GM18517 (cell line): Measurements from ENCODE around the gene GCFC2.

Experiments used
- ATAC-seq: cut with Tn5 transposase; IDR thresholded peaks from one replicate; pipeline ENCODE4 v1.9.1; 2021; ENCODE audit warnings: mild to moderate bottlenecking, moderate library complexity; ENCODE audit not compliant: unreplicated experiment

The GCFC2 gene

DNA sequence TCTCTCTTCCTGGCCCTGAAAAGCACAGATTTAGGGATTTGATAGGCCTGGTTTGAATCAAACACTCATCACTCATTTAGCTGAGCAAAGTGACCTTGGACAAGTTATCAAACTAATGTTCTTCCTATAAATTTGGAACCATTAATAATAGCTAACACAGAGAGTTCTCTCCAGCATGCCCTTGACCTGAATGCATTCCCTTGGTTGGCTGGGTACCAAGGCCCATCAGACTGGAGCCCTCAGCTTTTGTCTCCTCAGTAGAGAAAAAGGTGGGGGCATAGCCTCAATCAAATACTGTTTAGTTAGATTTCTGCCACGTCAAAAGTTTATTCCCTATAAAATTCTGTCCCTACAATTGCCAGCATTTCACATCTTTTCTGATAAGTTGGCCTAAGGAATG is 77.9 kb downstream of the GCFC2 start:
- no peak for ATAC-seq

DNA sequence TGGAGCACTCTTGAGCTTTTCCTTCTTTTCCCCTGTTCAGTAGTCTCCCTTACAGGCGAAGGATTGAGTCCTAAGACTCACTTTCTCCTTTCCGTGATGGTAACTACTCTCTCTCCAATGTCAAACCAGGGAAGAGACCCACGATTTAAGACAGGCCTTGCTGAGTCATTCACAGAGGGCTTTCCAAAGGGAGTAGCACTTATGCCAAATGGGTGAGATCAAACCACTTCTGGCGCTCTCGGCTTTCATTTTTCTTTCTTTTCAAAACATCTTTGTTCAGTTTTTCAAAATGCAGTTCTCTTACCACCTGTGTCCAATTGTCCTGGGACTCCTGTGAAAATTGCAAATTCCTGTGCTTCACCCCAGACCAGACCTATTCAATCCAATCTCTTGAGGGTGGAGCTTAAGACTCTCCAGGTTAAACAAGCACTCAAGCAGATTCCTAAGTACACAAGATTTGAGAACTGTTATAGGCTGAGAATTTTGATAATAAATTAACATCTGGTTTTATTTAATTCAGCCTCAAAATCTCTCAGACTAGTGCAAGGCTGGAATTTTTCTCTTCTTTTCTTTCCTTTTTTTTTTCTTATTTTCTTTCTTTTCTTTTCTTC is 78.5 kb downstream of the GCFC2 start:
- ATAC-seq = no peak

DNA sequence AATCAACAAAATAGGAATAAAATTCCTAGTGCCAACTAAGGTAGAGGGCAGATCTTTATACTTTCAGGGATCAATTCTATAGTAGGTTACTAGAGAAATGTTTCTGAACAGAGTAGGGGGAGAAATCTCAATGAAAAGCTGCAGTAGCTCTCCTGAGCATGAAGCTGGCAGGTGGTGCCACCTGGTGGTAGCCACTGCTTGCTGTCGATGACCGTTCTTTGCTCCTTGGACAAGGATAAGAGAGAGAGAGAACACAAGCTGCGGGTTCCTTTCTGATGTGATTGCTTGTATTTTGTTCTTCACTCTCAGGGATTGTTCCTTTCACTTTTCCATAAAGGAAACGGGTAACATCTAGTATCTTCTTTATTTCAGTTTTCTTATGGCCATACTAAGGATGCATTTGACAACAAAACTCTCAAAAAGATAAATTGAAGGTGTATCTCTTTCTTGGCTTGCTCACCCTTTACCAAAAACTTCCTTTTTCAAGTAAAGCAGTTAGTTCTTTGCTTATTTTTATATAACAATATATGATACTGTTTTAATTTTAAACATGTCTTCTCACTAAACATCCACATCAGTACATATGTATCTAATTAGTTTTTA is 82.7 kb downstream of the GCFC2 start:
- ATAC-seq = peak; percentile 78

DNA sequence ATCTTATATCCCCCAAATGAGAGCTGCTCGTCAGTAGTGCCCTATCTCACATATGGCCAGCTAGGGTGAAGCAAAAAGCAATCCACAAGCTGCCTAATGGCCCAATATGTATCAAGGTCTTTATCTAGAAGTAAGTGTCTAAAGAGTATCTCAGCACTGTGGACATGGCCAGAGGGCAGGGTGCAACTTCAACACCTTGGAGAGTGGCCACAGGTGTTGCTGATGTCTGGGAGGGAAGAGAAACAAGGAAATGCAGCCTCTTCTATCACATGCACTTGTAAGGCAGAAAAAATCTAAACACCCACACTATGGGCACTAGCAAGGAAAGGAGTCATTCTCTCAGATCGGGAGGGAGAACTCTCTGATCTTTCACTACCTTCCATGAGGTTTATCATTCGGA is 87.8 kb downstream of the GCFC2 start:
- ATAC-seq = no peak

DNA sequence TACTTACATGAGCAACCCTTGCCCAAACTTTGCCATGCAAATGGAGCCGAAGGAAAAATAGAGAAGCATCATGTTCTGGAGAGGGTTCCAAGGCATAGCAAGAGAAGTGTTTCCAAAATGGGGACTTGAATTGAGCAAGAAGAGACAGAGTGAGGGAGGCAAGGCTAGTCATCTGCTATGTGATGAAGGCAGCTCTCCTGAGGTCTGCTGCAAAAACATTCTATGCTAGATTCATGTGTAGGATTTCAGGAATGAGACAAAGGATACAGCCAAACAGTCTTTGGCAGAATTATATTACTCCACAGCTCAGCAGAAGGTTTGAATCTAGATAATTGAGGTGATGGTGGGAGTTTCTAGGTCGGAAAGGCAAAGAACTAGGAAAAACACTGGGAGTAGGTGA is 88.2 kb downstream of the GCFC2 start:
- no peak for ATAC-seq

DNA sequence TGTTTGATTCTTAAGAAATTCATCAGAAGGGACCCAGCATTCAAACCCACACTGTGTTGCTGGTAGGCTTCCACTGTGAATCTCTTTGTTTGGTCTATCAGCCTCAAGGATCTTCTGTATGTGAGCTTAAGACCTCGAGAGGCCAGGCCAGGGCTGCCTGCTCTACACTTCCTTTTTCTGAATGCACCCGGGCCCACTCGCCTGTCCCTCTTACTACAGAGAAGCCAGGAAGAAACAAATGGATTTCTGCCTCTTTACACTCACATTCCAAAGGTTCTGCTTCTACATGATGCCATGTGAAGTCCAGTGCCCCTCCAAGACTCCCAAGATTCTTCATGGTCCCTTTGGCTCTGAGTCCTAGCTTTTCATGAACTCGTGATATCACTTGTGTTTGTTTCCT is 89.5 kb downstream of the GCFC2 start:
- ATAC-seq = no peak

DNA sequence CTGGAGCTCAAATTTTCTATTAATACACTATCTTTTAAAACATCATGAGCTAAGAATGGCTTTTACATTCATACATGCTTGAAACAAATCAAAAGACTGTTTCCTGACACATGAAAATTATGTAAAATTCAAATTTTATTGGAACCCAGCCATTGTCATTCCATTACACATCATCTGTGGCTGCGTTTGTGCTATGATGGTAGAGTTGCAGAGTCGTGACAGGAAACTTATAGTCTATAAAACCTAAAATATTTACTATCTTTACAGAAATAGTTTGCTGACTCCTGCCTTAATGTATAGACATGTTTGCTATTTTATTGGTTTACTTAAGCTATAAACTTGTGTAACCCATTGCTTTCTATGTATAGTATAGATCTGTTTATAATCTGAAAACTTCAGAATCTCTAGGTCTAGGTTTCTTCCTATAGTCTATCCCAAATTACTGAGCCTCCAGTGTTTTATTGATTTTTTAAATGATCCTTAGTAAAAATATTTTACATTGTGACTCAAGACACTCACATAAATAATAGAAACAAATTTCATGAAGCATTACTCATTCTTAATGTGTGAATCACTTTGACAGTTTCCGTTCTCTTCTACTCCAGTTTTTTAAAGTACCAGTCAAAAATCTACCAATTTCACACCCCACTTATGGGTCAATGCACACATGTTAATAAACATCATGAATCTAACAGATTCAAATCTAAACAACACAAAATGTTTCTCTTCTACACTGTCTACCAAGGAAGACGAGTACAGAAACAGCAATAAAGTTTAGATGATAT is 90.6 kb downstream of the GCFC2 start:
- no peak for ATAC-seq

DNA sequence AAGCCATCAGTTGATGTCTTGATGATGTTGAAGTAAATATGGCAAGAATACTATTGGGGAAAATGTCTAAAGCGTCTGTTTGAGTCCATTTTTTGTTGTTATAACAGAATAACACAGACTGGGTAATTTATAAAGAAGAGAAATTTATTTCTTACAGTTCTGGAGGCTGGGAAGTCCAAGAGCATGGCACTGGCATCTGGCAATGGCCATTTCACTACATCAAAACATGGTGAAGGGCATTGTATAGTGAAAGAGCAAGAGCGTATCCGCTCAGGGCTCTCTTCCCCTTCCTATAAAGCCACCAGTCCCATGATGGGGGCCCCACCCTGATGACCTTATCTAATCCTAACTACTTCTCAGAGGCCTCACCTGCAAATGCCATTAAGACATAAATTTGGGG is 93.8 kb downstream of the GCFC2 start:
- no peak for ATAC-seq

DNA sequence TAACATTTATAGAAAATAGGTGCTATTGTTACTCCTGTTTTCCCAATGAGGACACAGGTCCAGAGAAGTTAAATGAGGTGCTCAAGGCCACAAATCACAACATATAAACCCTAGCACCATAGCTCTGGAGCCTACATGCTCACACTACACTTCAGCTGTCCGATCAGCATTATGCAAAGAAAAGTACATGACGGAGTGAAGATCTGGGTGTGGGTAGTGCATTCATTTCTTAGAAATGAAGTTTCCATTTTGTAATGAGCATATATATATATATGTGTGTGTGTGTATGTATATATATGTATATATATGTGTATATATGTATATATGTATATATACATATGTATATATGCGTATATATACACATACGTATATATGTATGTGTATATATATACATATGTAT is 94.3 kb downstream of the GCFC2 start:
- ATAC-seq = no peak

DNA sequence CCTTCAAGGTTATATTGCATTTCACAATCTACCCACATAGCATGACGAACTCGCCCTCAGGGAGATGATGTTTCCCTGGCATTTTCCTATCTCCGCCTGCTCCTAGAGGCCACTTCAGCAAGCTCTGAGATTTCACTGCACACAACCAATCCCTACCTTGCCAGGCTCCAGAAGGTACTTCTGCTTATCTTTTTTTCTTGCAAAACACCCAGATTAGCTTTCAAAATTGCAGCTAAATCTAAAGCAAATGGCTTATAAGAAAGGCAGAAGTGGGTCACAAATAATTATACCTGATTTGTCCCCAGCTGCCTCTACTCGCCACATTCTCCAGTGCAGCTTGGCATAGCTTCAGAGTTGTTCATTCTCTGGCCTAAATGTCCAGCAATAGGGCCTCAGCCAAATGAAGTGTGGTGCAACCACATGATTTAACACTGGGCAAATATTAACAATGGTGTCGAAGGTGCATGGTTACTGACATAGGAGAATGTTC is 96.5 kb downstream of the GCFC2 start:
- ATAC-seq = no peak

DNA sequence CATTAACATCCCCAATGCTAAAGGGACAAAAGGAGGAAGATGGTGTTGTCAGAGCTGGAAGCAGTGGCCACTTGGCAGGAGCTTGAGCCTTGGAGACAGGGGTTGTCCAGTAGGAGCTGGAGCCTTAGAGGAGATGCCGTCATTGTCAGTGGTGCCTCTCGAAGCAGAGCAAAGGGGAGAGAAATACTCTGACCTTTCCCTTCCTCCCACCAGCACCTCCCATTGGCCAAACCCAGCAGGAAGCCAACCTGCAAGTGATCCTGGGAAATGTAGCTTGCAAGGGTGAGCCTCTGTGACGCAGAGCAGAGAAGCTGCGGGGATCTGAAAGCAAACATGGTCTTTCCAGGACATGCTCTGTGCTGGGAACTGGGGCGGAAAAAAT is 97.9 kb downstream of the GCFC2 start:
- ATAC-seq = no peak
